Jurkat, Clone E6-1 (cell line): ENCODE results near the gene LEMD3. TPM values are rescaled to one million over a fixed set of nuclear protein-coding genes. Genes with fewer than 3 reads are reported as not detected.

Experiments used
- DNase-seq: peaks from one replicate; pipeline ENCODE4 v3.0.0-alpha.2; 2011; ENCODE audit warnings: low read depth, low spot score
- H3K4me3 ChIP-seq: 2 replicates; pipeline ENCODE4 v1.5.1; 2011; ENCODE audit warnings: mild to moderate bottlenecking, low read length, control low read depth, moderate library complexity
- polyA plus RNA-seq: library from polyadenylated mRNA; unstranded; fragments of >200 nt; gene quantifications from one replicate; pipeline ENCODE4 v1.2.1, GENCODE V29; 2012; ENCODE audit warnings: missing spikeins; ENCODE audit not compliant: insufficient read length, insufficient read depth

The LEMD3 gene
- 12.5 TPM for polyA plus RNA-seq

GRCh38 chr12:65169320-65170208 is at the start of gene LEMD3:
Gene LEMD3 (plus strand): TSS chr12:65169583. CDS start chr12:65169597, 14 bp downstream.
- H3K4me3 ChIP-seq: peak within 1 kb of the TSS; percentile 80
- peak; percentile 90 for DNase-seq

GRCh38 chr12:65121049-65121955 is 48.1 kb upstream of the LEMD3 start, which contains the start of gene WIF1:
Gene WIF1 (minus strand): TSS chr12:65121305. CDS start chr12:65121191, 114 bp downstream.
- H3K4me3 ChIP-seq: no peak within 1 kb of the TSS
- no peak for DNase-seq

- DNase-seq: no peak
- H3K4me3 ChIP-seq: no peak overlapping the region
These were observed 47.4 kb upstream of the LEMD3 start for GRCh38 chr12:65121956-65122469.

GRCh38 chr12:65122703-65123102 is 46.7 kb upstream of the LEMD3 start:
- no peak overlapping the region for H3K4me3 ChIP-seq
- DNase-seq: no peak

GRCh38 chr12:65123435-65124063 is 45.8 kb upstream of the LEMD3 start:
- no peak overlapping the region for H3K4me3 ChIP-seq
- peak; percentile 15 for DNase-seq

- no peak for DNase-seq
These were observed 44.1 kb upstream of the LEMD3 start for GRCh38 chr12:65125247-65125646.

GRCh38 chr12:65125975-65126374 is 43.4 kb upstream of the LEMD3 start:
- H3K4me3 ChIP-seq: no peak overlapping the region
- no peak for DNase-seq

More at GRCh38 chr12:65125247-65125646, 44.1 kb upstream of the LEMD3 start:
- H3K4me3 ChIP-seq: no peak overlapping the region

- no peak for DNase-seq
These were observed 42.9 kb upstream of the LEMD3 start for GRCh38 chr12:65126482-65126881.

GRCh38 chr12:65133879-65134278 is 35.5 kb upstream of the LEMD3 start:
- no peak for DNase-seq
- no peak overlapping the region for H3K4me3 ChIP-seq

More at GRCh38 chr12:65126482-65126881, 42.9 kb upstream of the LEMD3 start:
- no peak overlapping the region for H3K4me3 ChIP-seq

- no peak overlapping the region for H3K4me3 ChIP-seq
- no peak for DNase-seq
These were observed 30.0 kb upstream of the LEMD3 start for GRCh38 chr12:65139389-65139788.

GRCh38 chr12:65140738-65141137 is 28.6 kb upstream of the LEMD3 start:
- DNase-seq: no peak
- H3K4me3 ChIP-seq: no peak overlapping the region

- H3K4me3 ChIP-seq: no peak overlapping the region
- DNase-seq: no peak
These were observed 22.0 kb upstream of the LEMD3 start for GRCh38 chr12:65147312-65147905.

GRCh38 chr12:65152012-65152411 is 17.4 kb upstream of the LEMD3 start:
- no peak overlapping the region for H3K4me3 ChIP-seq
- no peak for DNase-seq

- no peak overlapping the region for H3K4me3 ChIP-seq
- DNase-seq: no peak
These were observed 16.8 kb upstream of the LEMD3 start for GRCh38 chr12:65152596-65152995.

- no peak overlapping the region for H3K4me3 ChIP-seq
- DNase-seq: no peak
These were observed 13.6 kb upstream of the LEMD3 start for GRCh38 chr12:65155784-65156183.

- no peak overlapping the region for H3K4me3 ChIP-seq
- DNase-seq: no peak
These were observed 13.0 kb upstream of the LEMD3 start for GRCh38 chr12:65156366-65156841.

- H3K4me3 ChIP-seq: no peak overlapping the region
- no peak for DNase-seq
These were observed 12.3 kb upstream of the LEMD3 start for GRCh38 chr12:65157091-65157490.

- DNase-seq: no peak
- H3K4me3 ChIP-seq: no peak overlapping the region
These were observed 6.8 kb upstream of the LEMD3 start for GRCh38 chr12:65162609-65163008.
